Femur (tissue), 1 donor: ENCODE data around the gene HSP90AB1.

ENCODE experiments used
- DNase-seq: peaks from one replicate; pipeline ENCODE4 v3.0.0-alpha.2; 2017

The HSP90AB1 gene

GRCh38 chr6:44269921-44270525 lies 23.1 kb downstream of the HSP90AB1 start, which contains the start of gene TMEM151B:
TMEM151B (plus strand) TSS chr6:44270450; CDS start chr6:44270743, 293 bp downstream.
- no peak for DNase-seq

GRCh38 chr6:44270526-44271405 lies 23.9 kb downstream of the HSP90AB1 start:
- DNase-seq = no peak

- DNase-seq = no peak
These were observed 24.5 kb downstream of the HSP90AB1 start for GRCh38 chr6:44271406-44271723.

- no peak for DNase-seq
These were observed 25.0 kb downstream of the HSP90AB1 start for GRCh38 chr6:44271914-44272313.

GRCh38 chr6:44272529-44272928 lies 25.6 kb downstream of the HSP90AB1 start:
- no peak for DNase-seq

GRCh38 chr6:44272999-44273566 lies 26.2 kb downstream of the HSP90AB1 start:
- no peak for DNase-seq

GRCh38 chr6:44273617-44274016 lies 26.7 kb downstream of the HSP90AB1 start:
- no peak for DNase-seq

GRCh38 chr6:44275271-44275748 lies 28.4 kb downstream of the HSP90AB1 start:
- no peak for DNase-seq

- no peak for DNase-seq
These were observed 29.1 kb downstream of the HSP90AB1 start for GRCh38 chr6:44275749-44276648.

- DNase-seq = no peak
These were observed 30.1 kb downstream of the HSP90AB1 start for GRCh38 chr6:44276667-44277640.

- no peak for DNase-seq
These were observed 30.9 kb downstream of the HSP90AB1 start for GRCh38 chr6:44277763-44278162.

- DNase-seq = no peak
These were observed 31.4 kb downstream of the HSP90AB1 start for GRCh38 chr6:44278315-44278714.

- DNase-seq = no peak
These were observed 32.1 kb downstream of the HSP90AB1 start for GRCh38 chr6:44278774-44279697.

- DNase-seq = no peak
These were observed 37.2 kb downstream of the HSP90AB1 start for GRCh38 chr6:44284121-44284520.

GRCh38 chr6:44284867-44285266 lies 38.0 kb downstream of the HSP90AB1 start:
- DNase-seq = no peak

GRCh38 chr6:44285552-44286284 lies 38.8 kb downstream of the HSP90AB1 start:
- DNase-seq = no peak

GRCh38 chr6:44286285-44286565 lies 39.3 kb downstream of the HSP90AB1 start:
- DNase-seq = no peak

- DNase-seq = no peak
These were observed 39.8 kb downstream of the HSP90AB1 start for GRCh38 chr6:44286747-44287146.

GRCh38 chr6:44289726-44290260 lies 42.9 kb downstream of the HSP90AB1 start:
- no peak for DNase-seq

GRCh38 chr6:44291841-44292240 lies 44.9 kb downstream of the HSP90AB1 start:
- DNase-seq = no peak
